SK-N-SH (cell line): ENCODE data around the gene NIP7. TPM values are rescaled to one million over a fixed set of nuclear protein-coding genes. Genes with fewer than 3 reads are reported as not detected.
A peak's percentile ranks its signal among the peaks of the same experiment; 100 is the strongest.

Experiments
- CTCF ChIA-PET: fragments of 300-600, 350-600 bp; formaldehyde crosslinking; extraction: SDS; loops from one replicate; lab custom pipeline; 2021; lab: Yijun Ruan, JAX
- POLR2A ChIA-PET: fragments of 350-600 bp; sonication (Branson Sonifier 250); formaldehyde crosslinking; extraction: SDS; loops from one replicate; lab custom pipeline; 2020; ENCODE audit warnings: antibody characterized with exemption, inconsistent platforms; lab: Yijun Ruan, JAX
- DNase-seq: peaks from one replicate; pipeline ENCODE4 v3.0.0; 2012
- H2AFZ ChIP-seq: fragments of 200-600 bp; sonication (generic); 2 replicates; pipeline ENCODE4 v1.8.1; 2016; ENCODE audit warnings: antibody characterized with exemption, mild to moderate bottlenecking, low read depth
- H3F3A ChIP-seq: fragments of 200-600 bp; sonication (generic); replicated peaks from 2 replicates; pipeline ENCODE3; 2016; ENCODE audit warnings: antibody characterized with exemption, mild to moderate bottlenecking; ENCODE audit not compliant: insufficient read depth
- H3K27ac ChIP-seq, 2 experiments: fragments of 200-500 bp in 1 of 2; fragments of 200-600 bp in 1 of 2; sonication (Bioruptor generic) in 1 of 2; sonication (generic), shearing (Covaris generic) in 1 of 2; 2 replicates each; pipeline versions ENCODE4 v1.5.1 to v1.6.1; 2014 to 2016; ENCODE audit warnings: low read depth in 2 of 2, inconsistent platforms in 1 of 2, low read length in 1 of 2, mild to moderate bottlenecking in 1 of 2, mixed read lengths in 1 of 2
- H3K27me3 ChIP-seq: fragments of 200-600 bp; sonication (generic), shearing (Covaris generic); 2 replicates; pipeline ENCODE4 v1.6.1; 2016; ENCODE audit warnings: mixed run types; ENCODE audit not compliant: insufficient read depth
- H3K36me3 ChIP-seq, 2 experiments: fragments of 200-500 bp in 1 of 2; fragments of 200-600 bp in 1 of 2; sonication (Bioruptor generic) in 1 of 2; sonication (generic) in 1 of 2; replicated peaks in 1 of 2; 2 replicates each; pipeline versions ENCODE3 to v1.5.1; 2014 to 2016; ENCODE audit warnings: low read length in 1 of 2, mild to moderate bottlenecking in 1 of 2; ENCODE audit not compliant: insufficient read depth in 2 of 2, control insufficient read depth in 1 of 2
- H3K4me1 ChIP-seq, 2 experiments: fragments of 200-500 bp in 1 of 2; fragments of 200-600 bp in 1 of 2; sonication (Bioruptor generic) in 1 of 2; sonication (generic), shearing (Covaris generic) in 1 of 2; 2 replicates each; pipeline versions ENCODE4 v1.5.1 to v1.6.1; 2014 to 2016; ENCODE audit warnings: low read depth in 1 of 2, low read length in 1 of 2, mixed run types in 1 of 2; ENCODE audit not compliant: insufficient read depth in 2 of 2, control insufficient read depth in 1 of 2
- H3K4me2 ChIP-seq: fragments of 200-600 bp; sonication (generic), shearing (Covaris generic); 2 replicates; pipeline ENCODE4 v1.6.1; 2017; ENCODE audit warnings: mixed run types
- H3K4me3 ChIP-seq, 2 experiments: fragments of 200-500 bp in 1 of 2; fragments of 200-600 bp in 1 of 2; sonication (Bioruptor generic) in 1 of 2; sonication (generic), shearing (Covaris generic) in 1 of 2; 2 replicates each; pipeline versions ENCODE4 v1.5.1 to v1.8.1; 2014 to 2016; ENCODE audit warnings: low read depth in 2 of 2, inconsistent platforms in 1 of 2, low read length in 1 of 2, mild to moderate bottlenecking in 1 of 2, mixed read lengths in 1 of 2, moderate library complexity in 1 of 2
- H3K79me2 ChIP-seq: fragments of 200-600 bp; sonication (generic); 2 replicates; pipeline ENCODE4 v1.8.1; 2017; ENCODE audit warnings: mild to moderate bottlenecking; ENCODE audit not compliant: insufficient read depth
- H3K9ac ChIP-seq: fragments of 200-600 bp; sonication (generic); 2 replicates; pipeline ENCODE4 v1.6.1; 2017; ENCODE audit warnings: mixed run types
- H3K9me2 ChIP-seq: fragments of 200-600 bp; sonication (generic); 2 replicates; pipeline ENCODE4 v1.6.1; 2017; ENCODE audit warnings: mixed run types
- H3K9me3 ChIP-seq: fragments of 200-600 bp; sonication (generic); 2 replicates; pipeline ENCODE4 v1.6.1; 2017; ENCODE audit warnings: mixed run types, mild to moderate bottlenecking, moderate library complexity
- H4K20me1 ChIP-seq: fragments of 200-600 bp; sonication (generic); 2 replicates; pipeline ENCODE4 v1.6.1; 2017; ENCODE audit warnings: mild to moderate bottlenecking, mixed run types; ENCODE audit not compliant: insufficient read depth
- ELF1 ChIP-seq: IDR thresholded peaks from 2 replicates; pipeline ENCODE4 v1.4.0; 2012
- EP300 ChIP-seq, 2 experiments: IDR thresholded peaks; 2 replicates each; pipeline versions ENCODE4 v1.4.0 to v1.6.1; 2012; ENCODE audit warnings: borderline replicate concordance in 1 of 2, low read depth in 1 of 2, low read length in 1 of 2
- FOSL2 ChIP-seq: IDR thresholded peaks from 2 replicates; pipeline ENCODE4 v1.4.0; 2012; ENCODE audit warnings: low read depth, mild to moderate bottlenecking, moderate library complexity, borderline replicate concordance
- IRF3 ChIP-seq: fragments of 150-350 bp; IDR thresholded peaks from 2 replicates; pipeline ENCODE4 v1.6.1; 2016; ENCODE audit warnings: mild to moderate bottlenecking, low read depth, low read length
- MEF2A ChIP-seq: IDR thresholded peaks from 2 replicates; pipeline ENCODE4 v1.4.0; 2012; ENCODE audit warnings: low read depth, borderline replicate concordance
- NFIC ChIP-seq: IDR thresholded peaks from 2 replicates; pipeline ENCODE4 v1.4.0; 2012; ENCODE audit warnings: borderline replicate concordance
- NRF1 ChIP-seq: IDR thresholded peaks from 2 replicates; pipeline ENCODE4 v1.6.1; 2012; ENCODE audit warnings: low read depth, mild to moderate bottlenecking, low read length
- POLR2AphosphoS5 ChIP-seq: IDR thresholded peaks from 2 replicates; pipeline ENCODE4 v1.6.1; 2012; ENCODE audit warnings: low read depth, low read length
- RCOR1 ChIP-seq: fragments of 150-350 bp; IDR thresholded peaks from 2 replicates; pipeline ENCODE4 v1.6.1; 2017; ENCODE audit warnings: antibody characterized with exemption, low read length
- SIN3A ChIP-seq: IDR thresholded peaks from 2 replicates; pipeline ENCODE4 v1.6.1; 2012; ENCODE audit warnings: low read depth, mild to moderate bottlenecking, low read length, moderate library complexity, borderline replicate concordance
- SMC3 ChIP-seq: IDR thresholded peaks from 2 replicates; pipeline ENCODE4 v1.6.1; 2012; ENCODE audit warnings: low read depth, low read length, improper control_type of control experiment
- TCF12 ChIP-seq: IDR thresholded peaks from 2 replicates; pipeline ENCODE4 v1.4.0; 2012
- USF2 ChIP-seq: fragments of 150-350 bp; IDR thresholded peaks from 2 replicates; pipeline ENCODE4 v1.6.1; 2017; ENCODE audit warnings: antibody characterized with exemption, low read length, low read depth, borderline replicate concordance
- YY1 ChIP-seq: IDR thresholded peaks from 2 replicates; pipeline ENCODE4 v1.4.0; 2012; ENCODE audit warnings: low read depth, mild to moderate bottlenecking
- WGBS: methylation state at CpG from one replicate; pipeline ENCODE4 v1.1.6; 2017; ENCODE audit warnings: low lambda C conversion rate; 5-methylcytosine and 5-hydroxymethylcytosine counted together
- polyA plus RNA-seq, 3 experiments: library from polyadenylated mRNA; depleted of rRNA; stranded (reverse); fragments of >200 nt; gene quantifications; 2 replicates each; pipeline ENCODE4 v1.2.3, GENCODE V29; 2012
- TF ChIP-seq, protein P1 (sequence below): IDR thresholded peaks from 2 replicates; pipeline ENCODE4 v1.6.1; 2012; ENCODE audit warnings: mild to moderate bottlenecking, low read depth, low read length, moderate library complexity

Gene NIP7
- polyA plus RNA-seq, 1 of the 3 experiments (the other 2 are of a cell fraction) = 19.0 TPM

DNA sequence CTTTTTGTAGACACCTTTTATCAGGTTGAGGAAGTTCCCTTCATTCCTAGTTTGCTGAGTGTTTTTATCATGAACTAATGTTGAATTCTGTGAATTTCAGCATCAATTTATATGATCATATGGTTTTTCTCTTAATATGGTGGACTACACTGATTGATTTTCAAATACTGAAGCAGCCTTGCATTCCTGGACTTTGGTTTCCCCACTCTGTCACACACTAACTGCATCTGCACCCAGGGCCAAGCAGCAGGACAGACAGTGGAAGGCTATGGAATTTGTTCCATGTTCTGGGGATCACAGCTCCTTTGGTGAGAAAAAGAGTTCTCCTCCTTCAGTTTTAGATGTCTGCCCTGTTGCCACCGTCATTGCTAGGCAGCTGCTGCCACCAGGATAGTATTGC, 38.5 kb downstream of the NIP7 start (continued):
- TF ChIP-seq, protein P1, sequence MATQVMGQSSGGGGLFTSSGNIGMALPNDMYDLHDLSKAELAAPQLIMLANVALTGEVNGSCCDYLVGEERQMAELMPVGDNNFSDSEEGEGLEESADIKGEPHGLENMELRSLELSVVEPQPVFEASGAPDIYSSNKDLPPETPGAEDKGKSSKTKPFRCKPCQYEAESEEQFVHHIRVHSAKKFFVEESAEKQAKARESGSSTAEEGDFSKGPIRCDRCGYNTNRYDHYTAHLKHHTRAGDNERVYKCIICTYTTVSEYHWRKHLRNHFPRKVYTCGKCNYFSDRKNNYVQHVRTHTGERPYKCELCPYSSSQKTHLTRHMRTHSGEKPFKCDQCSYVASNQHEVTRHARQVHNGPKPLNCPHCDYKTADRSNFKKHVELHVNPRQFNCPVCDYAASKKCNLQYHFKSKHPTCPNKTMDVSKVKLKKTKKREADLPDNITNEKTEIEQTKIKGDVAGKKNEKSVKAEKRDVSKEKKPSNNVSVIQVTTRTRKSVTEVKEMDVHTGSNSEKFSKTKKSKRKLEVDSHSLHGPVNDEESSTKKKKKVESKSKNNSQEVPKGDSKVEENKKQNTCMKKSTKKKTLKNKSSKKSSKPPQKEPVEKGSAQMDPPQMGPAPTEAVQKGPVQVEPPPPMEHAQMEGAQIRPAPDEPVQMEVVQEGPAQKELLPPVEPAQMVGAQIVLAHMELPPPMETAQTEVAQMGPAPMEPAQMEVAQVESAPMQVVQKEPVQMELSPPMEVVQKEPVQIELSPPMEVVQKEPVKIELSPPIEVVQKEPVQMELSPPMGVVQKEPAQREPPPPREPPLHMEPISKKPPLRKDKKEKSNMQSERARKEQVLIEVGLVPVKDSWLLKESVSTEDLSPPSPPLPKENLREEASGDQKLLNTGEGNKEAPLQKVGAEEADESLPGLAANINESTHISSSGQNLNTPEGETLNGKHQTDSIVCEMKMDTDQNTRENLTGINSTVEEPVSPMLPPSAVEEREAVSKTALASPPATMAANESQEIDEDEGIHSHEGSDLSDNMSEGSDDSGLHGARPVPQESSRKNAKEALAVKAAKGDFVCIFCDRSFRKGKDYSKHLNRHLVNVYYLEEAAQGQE = no peak
- TF ChIP-seq NFIC = no peak
- TF ChIP-seq MEF2A = no peak
- TF ChIP-seq SMC3 = no peak
- no peak for TF ChIP-seq NRF1

- H3K9me2 ChIP-seq = no peaks in the 10 kb centered on the region
- no peak overlapping the region; the same call in 1 of the 2 replicates for H3K9ac ChIP-seq
- POLR2A ChIA-PET = no interaction called here
- WGBS = 76% methylated on average over 1 of the region's 1 CpG
- 0 out of 2 replicates have a peak overlapping the region, but pooled peaks have one; percentile 10 for H3K4me2 ChIP-seq
- no peaks in the 10 kb centered on the region for H4K20me1 ChIP-seq
- H3K36me3 ChIP-seq = peaks cover 44 to 72% of the 10 kb centered on the region in 2 experiments
- peak overlapping the region in 1 of 2 experiments; percentile 52; a peak in 2 of 4 replicates for H3K27ac ChIP-seq
- no peak overlapping the region; a peak in 1 of 4 replicates for H3K4me3 ChIP-seq
- CTCF ChIA-PET = no interaction called here
- peaks cover 31% of the 10 kb centered on the region for H3F3A ChIP-seq
- H2AFZ ChIP-seq = no peak overlapping the region
- H3K27me3 ChIP-seq = no peaks in the 10 kb centered on the region
- DNase-seq = no peak
- H3K4me1 ChIP-seq = no peaks in the 10 kb centered on the region
- H3K79me2 ChIP-seq = peaks cover 60% of the 10 kb centered on the region
- no peak for TF ChIP-seq USF2
- TF ChIP-seq POLR2AphosphoS5 = no peak
- TF ChIP-seq SIN3A = no peak
- H3K9me3 ChIP-seq = no peaks in the 10 kb centered on the region
Measured at GRCh38 chr16:69378760-69379159, 39.2 kb downstream of the NIP7 start.

DNA sequence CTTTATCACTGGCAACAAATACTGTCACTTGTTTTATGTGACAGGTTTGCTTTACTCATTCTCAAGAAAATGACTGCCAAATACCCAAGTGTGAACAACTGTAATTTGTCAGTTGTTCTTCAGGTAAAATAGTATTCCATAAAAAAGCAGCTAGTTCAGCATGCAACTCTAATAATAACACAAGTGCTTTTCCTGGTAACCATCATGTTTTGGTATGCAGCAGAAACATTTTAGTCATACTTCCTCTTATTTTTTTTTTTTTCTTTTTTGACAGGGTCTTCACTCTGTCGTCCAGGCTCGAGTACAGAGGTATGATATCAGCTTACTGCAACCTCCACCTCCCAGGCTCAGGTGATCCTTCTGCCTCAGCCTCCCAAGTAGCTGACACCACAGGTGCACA, 41.7 kb downstream of the NIP7 start:
- DNase-seq = no peak
- no peak overlapping the region for H2AFZ ChIP-seq
- H3K9me2 ChIP-seq = no peaks in the 10 kb centered on the region
- no peaks in the 10 kb centered on the region for H3K9me3 ChIP-seq
- peaks cover 0 to 5% of the 10 kb centered on the region in 2 experiments; a peak in 2 of 4 replicates for H3K4me1 ChIP-seq
- 85% methylated on average over 2 of the region's 2 CpGs for WGBS
- no peaks in the 10 kb centered on the region for H3K27me3 ChIP-seq
- H3K4me3 ChIP-seq = no peak overlapping the region
- peaks cover 67% of the 10 kb centered on the region for H3K79me2 ChIP-seq
- no peak overlapping the region for H3K4me2 ChIP-seq
- no peak overlapping the region for H3K27ac ChIP-seq
- peaks cover 48 to 67% of the 10 kb centered on the region in 2 experiments for H3K36me3 ChIP-seq
- TF ChIP-seq TCF12 (no peak), ELF1 (no peak), IRF3 (no peak), EP300 (IDR thresholded peaks at IDR 0.05; ENCODE audit: borderline replicate concordance in 1 of 2, low read depth in 1 of 2, low read length in 1 of 2) (no peak), FOSL2 (no peak), YY1 (no peak), RCOR1 (no peak), POLR2AphosphoS5 (no peak), MEF2A (no peak)
- ChIA-PET POLR2A (no interaction called here), CTCF (interaction anchor here (1.0 kb wide), 2 partner anchors 15 to 373 kb away, joined by 3 to 5 read pairs; partner anchors contain the start of gene NOB1)
- peaks cover 41% of the 10 kb centered on the region for H3F3A ChIP-seq
- H3K9ac ChIP-seq = no peak overlapping the region
- no peaks in the 10 kb centered on the region for H4K20me1 ChIP-seq
